Adrenal gland (tissue), 12 donors: ENCODE measurements around the gene KDM2B. TPM values are rescaled to one million over a fixed set of nuclear protein-coding genes. Genes with fewer than 3 reads are reported as not detected.
A peak's percentile ranks its signal among the peaks of the same experiment; 100 is the strongest.

ENCODE experiments used
- DNase-seq, 7 donors: peaks; one replicate each; pipeline ENCODE4 v3.0.0-alpha.2; 2019 to 2020
- H3K27ac ChIP-seq, 5 donors: fragments of 200-600 bp; sonication (generic) in 4 of 5; 1 replicate in 3 of 5; 2 replicates in 2 of 5; pipeline versions ENCODE4 v1.5.1 to v1.8.0; 2016 to 2020; ENCODE audit warnings: mild to moderate bottlenecking in 1 of 5
- H3K27me3 ChIP-seq: fragments of 200-600 bp; 2 replicates; pipeline ENCODE4 v1.8.0; 2021
- H3K36me3 ChIP-seq, 2 donors: fragments of 200-600 bp; replicated peaks in 1 of 2; 1 replicate in 1 of 2; 2 replicates in 1 of 2; pipeline versions ENCODE4 v1.5.1 to v1.8.0; 2018 to 2022
- H3K4me1 ChIP-seq, 2 donors: fragments of 200-600 bp; replicated peaks in 1 of 2; 1 replicate in 1 of 2; 2 replicates in 1 of 2; pipeline versions ENCODE4 v1.5.1 to v1.8.0; 2018 to 2021
- H3K4me3 ChIP-seq, 4 donors: fragments of 200-600 bp; sonication (generic) in 3 of 4; one replicate each; pipeline ENCODE4 v1.5.1; 2016 to 2018
- H3K9me3 ChIP-seq, 3 donors: fragments of 200-600 bp; sonication (generic) in 1 of 3; replicated peaks in 1 of 3; 1 replicate in 2 of 3; 2 replicates in 1 of 3; pipeline versions ENCODE4 v1.5.1 to v1.8.0; 2016 to 2021
- CTCF ChIP-seq, 6 experiments: fragments of 450-650 bp in 4 of 6; fragments of 200-600 bp in 2 of 6; sonication (generic) in 1 of 6; IDR thresholded peaks; 1 replicate in 5 of 6; 2 replicates in 1 of 6; pipeline versions ENCODE4 v1.5.1 to v1.8.0; 2016 to 2021; ENCODE audit warnings: antibody characterized with exemption in 6 of 6, mild to moderate bottlenecking in 2 of 6, moderate library complexity in 1 of 6
- POLR2A ChIP-seq, 2 donors: fragments of 450-650 bp; IDR thresholded peaks; one replicate each; pipeline ENCODE4 v1.6.1; 2017; ENCODE audit warnings: antibody characterized with exemption in 2 of 2, mild to moderate bottlenecking in 2 of 2, moderate library complexity in 1 of 2
- WGBS, 4 donors: extraction: QIAGEN DNeasy Blood & Tissue Kit in 2 of 4; methylation state at CpG; one replicate each; pipeline versions ENCODE4 v1.1.5 to v1.1.7; 2013 to 2017; 5-methylcytosine and 5-hydroxymethylcytosine counted together
- intact Hi-C, 2 donors: fragments of 100-400 bp; cut with DNase I; formaldehyde crosslinking; loops; one replicate each; pipeline versions ENCODE4 v1.14.1 to v1.15.0; 2022 to 2023
- polyA plus RNA-seq, 3 donors: library from polyadenylated mRNA; stranded (reverse); fragments of 200-250 nt in 2 of 3; fragments of 350-450 nt in 1 of 3; fragmentation: Illumina TruSeq in 1 of 3; extraction: RNeasy Lipid Tissue Mini Kit (QIAGEN cat#74804) in 1 of 3; gene quantifications; one replicate each; pipeline ENCODE4 v1.2.3, GENCODE V29; 2013 to 2014
- total RNA-seq, 9 donors: library from RNA; depleted of rRNA in 4 of 9; stranded (reverse); fragments of >200 nt in 4 of 9; fragments of 120-200 nt in 1 of 9; fragmentation: NEBNext Ultra II Directional in 1 of 9; extraction: Animal tissue kit (Norgen Biotek cat#: 25700) in 1 of 9; gene quantifications; one replicate each; pipeline versions ENCODE4 v1.1.0 to v1.2.4, GENCODE V29; 2013 to 2023
- donor health status: healthy with polysubstance abuse.
- donor health status: Bipolar disorder and iron deficiency.
- donor health status: DM: yes; HTN: yes; CAD: no.
- donor health status: DM: no; HTN: no; CAD: no.
- donor health status: DM: no; HTN: no; CAD: no.
- donor health status: DM: yes; HTN: yes; CAD: no.

KDM2B gene
- total and polyA plus RNA-seq, 12 donors, result 5.0 to 40.6 (median 17.2) TPM

DNA sequence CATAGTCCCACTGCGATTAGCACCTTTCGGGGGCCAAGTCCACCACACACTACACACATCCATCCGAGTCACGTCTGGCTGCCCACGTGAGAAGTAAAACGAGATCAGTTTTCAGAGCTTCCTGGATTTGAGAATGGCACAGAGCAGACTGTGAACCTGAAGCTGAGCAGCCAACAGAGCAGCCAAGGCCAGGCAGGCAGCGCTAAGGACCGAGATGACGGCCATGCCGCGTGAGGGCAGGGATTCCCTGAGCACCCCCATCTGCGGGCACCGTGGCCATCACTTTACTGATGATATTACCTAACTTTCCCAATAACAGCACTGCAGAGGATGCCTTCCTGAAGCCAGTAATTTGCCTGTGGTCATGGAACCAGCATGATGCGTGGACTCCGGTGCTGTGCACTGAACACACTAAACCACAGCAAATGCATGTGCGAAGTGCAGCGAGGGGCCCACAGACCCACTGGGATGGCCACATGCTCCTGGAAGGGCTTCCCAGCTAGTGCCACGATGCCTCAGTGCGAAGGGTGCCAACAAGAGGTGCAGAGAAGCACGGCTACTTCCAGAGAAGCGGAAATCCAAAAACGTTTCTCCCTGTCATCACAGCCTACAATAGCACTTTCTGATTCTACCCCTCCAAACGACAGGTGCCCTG, 124.9 kb downstream of the KDM2B start:
- Histone ChIP-seq H3K27ac (no peak overlapping the region), H3K27me3 (no peaks in the 10 kb centered on the region), H3K4me1 (peaks cover 0 to 17% of the 10 kb centered on the region in 2 donors), H3K36me3 (no peaks in the 10 kb centered on the region), H3K9me3 (no peaks in the 10 kb centered on the region), H3K4me3 (no peak overlapping the region)
- intact Hi-C loops, result no loop called here
- WGBS, 4 donors, result 87 to 93% (median 90%) methylated on average over 12 to 23 of the region's 23 CpGs
- TF ChIP-seq CTCF (IDR thresholded peaks at IDR 0.05), result no peak
- TF ChIP-seq POLR2A (IDR thresholded peaks at IDR 0.05), result no peak
- DNase-seq, result no peak

GRCh38 chr12:121454921-121455320, 125.9 kb downstream of the KDM2B start:
- Histone ChIP-seq H3K4me3 (no peak overlapping the region), H3K4me1 (peaks cover 0 to 17% of the 10 kb centered on the region in 2 donors), H3K27ac (no peak overlapping the region), H3K9me3 (no peaks in the 10 kb centered on the region), H3K36me3 (no peaks in the 10 kb centered on the region), H3K27me3 (no peaks in the 10 kb centered on the region)
- intact Hi-C loops, result no loop called here
- no peak for DNase-seq
- no peak for TF ChIP-seq POLR2A (IDR thresholded peaks at IDR 0.05)
- 89 to 98% (median 95%) methylated on average over 6 of the region's 6 CpGs for WGBS, 4 donors

- Histone ChIP-seq H3K27ac (no peak overlapping the region), H3K36me3 (no peaks in the 10 kb centered on the region), H3K9me3 (no peaks in the 10 kb centered on the region), H3K27me3 (no peaks in the 10 kb centered on the region), H3K4me3 (no peak overlapping the region), H3K4me1 (peaks cover 0 to 17% of the 10 kb centered on the region in 2 donors)
- DNase-seq, result no peak
- intact Hi-C loops, result no loop called here
- TF ChIP-seq CTCF (IDR thresholded peaks at IDR 0.05) (no peak), POLR2A (IDR thresholded peaks at IDR 0.05) (no peak)
- WGBS, 4 donors, result 85 to 97% (median 91%) methylated on average over 14 to 18 of the region's 18 CpGs
Measured at GRCh38 chr12:121453629-121454028, 127.2 kb downstream of the KDM2B start.

DNA sequence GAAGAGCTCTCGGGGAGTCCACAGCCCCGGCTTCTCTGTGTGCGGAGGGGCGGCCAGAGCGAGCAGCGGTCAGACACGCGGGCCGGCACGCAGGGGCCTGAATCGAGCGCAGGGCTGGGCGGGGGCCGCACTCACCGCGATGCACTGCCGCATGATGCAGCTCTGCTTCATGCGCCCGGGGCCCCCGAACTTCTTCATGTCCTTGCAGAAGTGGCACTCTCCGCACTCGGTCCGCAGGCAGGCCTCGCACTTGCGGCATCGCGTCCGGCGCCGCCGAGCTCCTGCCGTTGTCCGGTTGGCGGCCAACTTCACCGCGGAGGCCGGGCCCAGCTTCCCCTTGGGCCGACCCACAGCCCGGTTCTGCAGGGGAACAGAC, 127.8 kb downstream of the KDM2B start:
- WGBS, 4 donors, result 93 to 98% (median 96%) methylated on average over 18 to 39 of the region's 39 CpGs
- peaks cover 0 to 17% of the 10 kb centered on the region in 2 donors for H3K4me1 ChIP-seq
- no peak for DNase-seq
- no peak overlapping the region for H3K4me3 ChIP-seq
- intact Hi-C loops, result no loop called here
- no peaks in the 10 kb centered on the region for H3K9me3 ChIP-seq
- no peaks in the 10 kb centered on the region for H3K36me3 ChIP-seq
- peak overlapping the region in 2 of 5 donors; percentile 54 to 73 for H3K27ac ChIP-seq
- TF ChIP-seq POLR2A (IDR thresholded peaks at IDR 0.05), result no peak
- TF ChIP-seq CTCF (IDR thresholded peaks at IDR 0.05), result no peak
- H3K27me3 ChIP-seq, result no peaks in the 10 kb centered on the region
